Stimulated activated CD4-positive, alpha-beta T cell treated with anti-CD3 and anti-CD28 coated beads, Interleukin-4, amount 100 ng/mL, for 4 hours (primary cell): ENCODE data around the gene ITPKA.

Experiments used
- DNase-seq, 2 experiments: peaks; one replicate each; pipeline ENCODE4 v3.0.0-alpha.2; 2020

ITPKA gene

DNA sequence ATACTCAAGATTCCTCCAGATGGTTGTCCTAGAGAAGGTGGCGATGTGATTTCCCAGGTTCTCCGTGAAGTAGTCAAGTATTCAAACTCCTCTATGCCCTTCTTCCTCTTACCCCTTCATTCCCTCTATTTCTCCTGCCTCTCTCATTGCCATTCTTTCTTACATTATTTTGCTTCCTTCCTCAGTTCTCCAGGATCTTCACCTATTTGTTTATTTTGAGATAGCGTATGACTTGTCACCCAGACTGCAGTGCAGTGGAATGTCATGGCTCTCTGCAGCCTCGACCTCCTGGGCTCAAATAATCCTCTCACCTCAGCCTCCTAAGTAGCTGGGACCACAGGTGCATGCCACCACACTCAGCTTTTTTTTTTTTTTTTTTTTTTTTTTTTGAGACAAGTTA lies 1.8 kb upstream of the ITPKA start:
- DNase-seq = no peak

DNA sequence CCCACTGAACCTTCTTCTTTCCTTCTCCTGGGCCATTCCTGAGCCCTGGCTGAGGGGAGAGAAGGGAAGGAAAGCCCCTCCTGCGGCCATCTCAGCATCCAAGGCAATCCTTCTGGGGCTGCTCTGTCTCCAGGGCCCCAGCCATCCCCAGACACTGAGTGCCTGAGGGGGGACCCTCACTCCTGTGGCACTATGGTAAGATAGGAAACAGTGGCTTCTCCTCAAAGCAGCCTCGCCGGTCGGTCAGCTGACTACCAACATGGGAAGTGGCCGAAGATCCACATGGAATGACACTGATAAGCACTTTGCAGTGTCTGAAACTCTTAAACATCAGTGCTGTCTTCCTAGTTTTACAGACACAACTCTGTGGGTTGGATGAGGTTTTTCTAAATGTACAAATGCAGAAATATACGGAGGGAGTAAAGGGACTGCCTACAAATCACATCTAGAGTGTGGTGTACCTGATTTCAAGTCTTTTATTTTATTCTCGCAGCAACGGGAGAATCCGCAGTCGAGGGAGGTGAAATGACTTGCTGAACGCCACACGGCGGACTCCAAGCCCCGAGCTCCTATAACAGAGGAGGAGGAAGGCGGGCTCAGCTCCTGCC lies 973 bp upstream of the ITPKA start:
- no peak for DNase-seq

DNA sequence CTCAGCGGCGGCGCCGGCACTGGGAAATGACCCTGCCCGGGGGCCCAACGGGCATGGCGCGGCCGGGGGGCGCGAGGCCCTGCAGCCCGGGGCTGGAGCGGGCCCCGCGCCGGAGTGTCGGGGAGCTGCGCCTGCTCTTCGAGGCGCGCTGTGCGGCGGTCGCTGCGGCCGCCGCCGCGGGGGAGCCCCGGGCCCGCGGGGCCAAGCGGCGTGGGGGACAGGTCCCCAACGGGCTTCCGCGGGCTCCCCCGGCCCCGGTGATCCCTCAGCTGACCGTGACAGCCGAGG lies 172 bp downstream of the ITPKA start:
- no peak for DNase-seq

DNA sequence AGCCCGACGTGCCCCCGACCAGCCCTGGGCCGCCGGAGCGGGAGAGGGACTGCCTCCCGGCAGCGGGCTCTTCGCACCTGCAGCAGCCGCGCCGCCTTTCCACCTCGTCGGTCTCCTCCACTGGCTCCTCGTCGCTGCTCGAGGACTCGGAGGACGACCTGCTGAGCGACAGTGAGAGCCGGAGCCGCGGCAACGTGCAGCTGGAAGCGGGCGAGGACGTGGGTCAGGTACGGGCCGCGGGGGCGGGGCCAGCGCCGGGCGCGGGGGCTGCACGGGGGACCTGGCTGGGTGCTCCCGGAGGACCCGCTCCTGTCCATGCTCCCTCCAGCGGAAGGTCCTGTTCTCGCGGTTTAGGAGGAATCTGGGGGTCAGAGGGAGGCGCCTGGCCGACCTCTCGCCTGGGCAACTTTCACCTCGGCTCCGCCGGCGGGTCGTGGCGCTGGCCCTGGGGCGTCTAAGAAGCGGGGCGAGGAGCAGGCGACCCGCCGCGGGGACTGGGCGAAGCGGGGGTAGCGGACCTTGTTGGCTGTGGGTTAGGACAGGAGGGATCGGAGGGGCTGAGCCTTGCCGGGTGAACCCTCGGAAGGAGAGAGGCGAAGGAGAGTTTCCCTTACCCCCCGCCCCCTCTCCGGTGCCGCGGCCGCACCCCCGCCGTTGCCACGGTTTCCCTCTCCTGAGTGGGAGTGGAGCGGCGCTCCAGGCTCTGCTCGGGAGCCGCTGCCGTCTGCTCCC lies 682 bp downstream of the ITPKA start:
- DNase-seq = peak; percentile 23 to 36

DNA sequence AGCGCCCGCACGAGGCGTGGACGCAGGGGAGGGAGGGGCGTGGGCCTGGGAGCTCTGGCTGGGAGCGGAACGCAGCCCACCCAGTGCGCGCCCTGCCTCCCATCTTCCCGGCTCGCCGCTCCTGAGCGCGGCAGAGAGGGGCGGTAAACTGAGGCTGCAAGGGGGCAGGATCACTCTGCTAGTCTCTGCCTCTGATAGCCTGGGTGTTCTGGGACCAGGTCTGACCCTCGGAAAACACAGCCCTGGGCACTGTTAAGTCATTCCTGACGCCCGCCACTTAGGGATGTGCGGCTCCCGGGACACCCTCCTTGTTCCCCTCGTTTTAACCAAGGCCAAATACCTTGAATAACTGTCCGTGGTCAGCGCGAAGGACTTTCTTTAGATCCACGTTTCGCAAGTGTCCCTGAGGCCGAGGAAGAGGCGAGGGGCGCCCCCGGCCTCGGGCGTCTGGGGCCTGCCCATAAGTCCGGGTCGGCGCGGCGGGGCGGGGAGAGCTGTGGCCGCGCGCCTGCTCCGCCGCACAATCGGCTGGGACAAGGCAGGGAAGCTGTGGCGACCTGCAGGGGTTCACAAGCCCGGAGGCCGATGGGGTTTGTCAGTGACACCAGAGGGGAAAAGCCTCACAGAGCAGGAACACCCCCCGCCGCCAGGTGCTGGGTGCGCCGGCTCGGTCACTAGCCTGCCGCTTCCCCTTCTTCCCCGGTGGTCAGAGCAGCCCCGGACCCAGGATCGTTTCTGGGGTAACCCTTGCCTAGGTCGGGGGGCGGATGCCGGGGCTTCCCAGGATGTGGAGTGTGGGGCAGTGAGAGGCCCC lies 1.5 kb downstream of the ITPKA start:
- peak in 1 of 2 experiments; percentile 23 for DNase-seq

DNA sequence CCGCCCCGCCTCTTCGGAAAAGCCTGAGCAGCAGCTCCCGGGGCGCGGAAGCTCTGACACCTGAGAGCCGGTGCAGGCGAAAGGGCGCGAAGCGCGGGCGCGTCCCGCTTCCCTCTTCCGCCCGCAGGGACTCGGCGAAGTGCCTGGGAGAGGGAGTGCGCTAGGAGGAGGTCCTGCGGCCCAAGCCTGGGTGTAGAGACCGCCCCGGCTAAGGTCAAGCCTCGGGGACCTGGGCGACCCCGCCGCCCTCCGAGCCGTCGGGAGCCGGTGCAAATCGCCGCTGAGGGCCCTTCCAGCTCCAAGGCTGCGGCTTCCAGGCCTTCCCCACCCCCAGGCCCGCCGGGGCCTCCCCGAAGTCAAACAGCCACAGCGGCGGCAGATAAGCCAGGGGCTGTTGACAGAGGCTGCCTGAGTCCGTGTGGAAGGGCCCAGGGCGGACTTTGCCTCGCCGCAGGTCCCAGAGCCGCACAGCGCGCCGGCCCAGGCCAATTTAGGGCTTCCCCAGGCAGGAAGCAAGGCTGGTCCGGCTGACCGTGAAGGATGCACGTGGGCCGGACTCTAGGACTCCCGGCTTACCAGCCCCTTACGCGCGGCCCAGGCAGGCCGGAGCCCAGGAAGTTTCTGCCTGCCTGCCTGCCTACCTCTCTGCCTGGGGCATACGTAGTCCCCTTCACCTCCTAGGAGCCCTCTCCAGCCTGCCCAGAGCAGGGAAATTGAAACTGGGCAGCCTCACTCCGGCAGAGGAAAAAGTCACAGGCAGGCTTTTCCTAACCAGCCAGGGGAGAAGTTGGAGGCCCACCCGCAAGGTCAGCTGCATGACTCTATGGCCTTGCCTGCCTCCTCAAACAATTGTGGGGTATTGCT lies 2.3 kb downstream of the ITPKA start:
- no peak for DNase-seq

DNA sequence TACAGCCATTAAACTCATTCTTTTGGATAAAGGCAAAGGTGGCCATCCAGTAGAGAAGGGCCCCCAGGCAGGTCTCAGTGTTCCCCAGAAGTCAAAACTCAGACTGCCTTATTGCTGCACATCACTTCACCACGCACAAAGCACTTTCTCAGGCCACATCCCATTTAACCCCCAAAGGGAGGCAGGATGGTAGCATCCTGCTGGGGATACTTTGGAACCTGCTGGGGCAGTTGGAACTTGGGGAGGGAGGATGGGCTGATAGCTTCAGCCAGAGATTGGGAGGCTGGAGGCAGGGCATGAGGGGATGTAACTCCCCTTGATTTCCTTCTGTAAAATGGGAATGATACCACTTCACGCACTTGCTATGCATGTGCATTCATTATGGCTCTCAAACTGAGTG lies 5.0 kb downstream of the ITPKA start:
- no peak for DNase-seq

DNA sequence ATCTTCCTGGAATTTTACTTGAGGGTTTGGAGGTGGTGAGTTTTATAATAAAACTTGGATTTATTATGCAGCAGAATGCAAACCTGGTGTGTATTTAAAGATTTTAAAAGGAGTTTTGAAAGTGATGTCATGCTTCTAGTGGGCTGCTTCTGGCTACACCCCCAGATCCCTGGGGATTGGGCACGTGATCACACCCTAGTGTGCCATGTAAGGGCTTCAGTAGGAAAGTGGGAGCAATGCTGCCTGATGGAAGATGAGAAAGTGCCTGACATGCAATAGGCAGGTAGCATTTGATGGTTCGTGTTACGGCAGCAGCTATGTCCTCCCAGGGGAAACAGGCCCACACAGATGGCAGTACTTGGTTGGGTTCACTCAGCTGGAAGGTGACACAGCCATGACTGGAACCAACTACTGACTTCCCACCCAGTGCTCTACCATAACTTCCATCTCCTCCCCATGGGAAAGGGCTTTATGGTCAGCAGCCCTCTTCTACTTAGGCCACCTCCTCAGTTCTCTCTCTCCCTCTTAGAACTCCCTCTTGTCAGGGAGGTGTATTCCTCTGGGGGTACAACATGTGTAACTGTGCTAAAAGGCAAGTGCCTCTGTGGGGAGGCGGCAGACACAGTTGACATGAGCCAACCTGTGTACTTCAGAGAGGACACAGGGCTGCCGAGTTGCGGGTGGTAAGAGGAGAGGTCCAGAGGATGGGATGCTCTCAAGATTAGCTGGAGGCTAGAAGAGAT lies 5.6 kb downstream of the ITPKA start:
- DNase-seq = no peak

DNA sequence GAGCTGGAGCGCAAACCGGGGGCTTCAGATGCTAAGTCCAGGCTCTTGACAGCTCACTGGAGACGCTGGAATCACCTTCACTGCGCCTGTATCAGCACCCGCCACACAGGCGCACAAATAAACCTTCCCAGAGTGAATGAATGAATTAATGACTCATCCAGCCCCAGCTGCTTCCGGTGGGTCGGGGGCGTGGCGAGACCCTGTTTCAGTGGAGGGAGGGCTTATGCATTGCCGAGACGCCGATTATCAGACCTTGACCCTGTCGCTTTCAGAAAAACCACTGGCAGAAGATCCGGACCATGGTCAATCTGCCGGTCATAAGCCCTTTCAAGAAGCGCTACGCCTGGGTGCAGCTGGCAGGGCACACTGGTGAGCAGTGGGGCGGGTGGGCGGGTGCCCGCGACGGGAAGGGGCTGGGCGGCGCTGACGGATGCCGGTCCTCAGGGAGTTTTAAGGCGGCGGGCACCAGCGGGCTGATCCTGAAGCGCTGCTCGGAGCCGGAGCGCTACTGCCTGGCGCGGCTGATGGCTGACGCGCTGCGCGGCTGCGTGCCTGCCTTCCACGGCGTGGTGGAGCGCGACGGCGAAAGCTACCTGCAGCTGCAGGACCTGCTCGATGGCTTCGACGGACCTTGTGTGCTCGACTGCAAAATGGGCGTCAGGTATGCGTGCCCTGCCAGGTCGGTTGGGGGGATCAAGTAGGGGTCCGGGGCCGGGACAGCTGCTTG lies 7.7 kb downstream of the ITPKA start:
- peak; percentile 37 to 42 for DNase-seq

DNA sequence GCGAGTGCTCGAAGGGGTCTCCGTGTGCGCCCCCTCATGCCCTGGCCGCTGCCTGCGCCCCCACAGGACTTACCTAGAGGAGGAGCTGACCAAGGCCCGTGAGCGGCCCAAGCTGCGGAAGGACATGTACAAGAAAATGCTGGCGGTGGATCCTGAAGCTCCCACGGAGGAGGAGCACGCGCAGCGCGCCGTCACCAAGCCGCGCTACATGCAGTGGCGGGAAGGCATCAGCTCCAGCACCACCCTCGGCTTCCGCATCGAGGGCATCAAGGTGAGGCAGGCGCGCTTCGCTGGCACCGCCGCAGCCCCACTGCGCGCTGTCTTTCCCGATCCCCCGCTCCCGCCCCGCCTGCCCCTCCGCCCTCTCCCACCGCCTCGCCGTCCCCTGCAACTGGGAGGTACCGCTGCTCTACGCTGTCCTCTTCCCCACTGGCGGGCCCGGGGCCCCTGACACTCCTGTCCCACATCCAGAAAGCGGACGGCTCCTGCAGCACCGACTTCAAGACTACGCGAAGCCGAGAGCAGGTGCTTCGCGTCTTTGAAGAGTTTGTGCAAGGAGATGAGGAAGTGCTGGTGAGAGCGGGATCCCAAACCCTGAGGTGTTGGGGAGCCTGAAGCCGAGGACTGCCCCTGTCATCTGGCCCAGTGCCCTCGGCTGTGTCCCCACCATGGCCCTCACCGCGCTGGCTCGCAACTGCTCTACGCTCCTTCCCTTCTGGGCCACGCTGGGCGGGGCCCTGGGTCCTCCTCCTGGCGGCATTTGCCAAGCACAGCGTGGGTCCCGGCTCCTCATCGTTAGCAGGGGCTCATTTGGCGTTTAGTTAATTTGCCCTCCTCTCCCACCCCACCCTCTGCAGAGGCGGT lies 8.5 kb downstream of the ITPKA start:
- DNase-seq = peak in 1 of 2 experiments; percentile 38

DNA sequence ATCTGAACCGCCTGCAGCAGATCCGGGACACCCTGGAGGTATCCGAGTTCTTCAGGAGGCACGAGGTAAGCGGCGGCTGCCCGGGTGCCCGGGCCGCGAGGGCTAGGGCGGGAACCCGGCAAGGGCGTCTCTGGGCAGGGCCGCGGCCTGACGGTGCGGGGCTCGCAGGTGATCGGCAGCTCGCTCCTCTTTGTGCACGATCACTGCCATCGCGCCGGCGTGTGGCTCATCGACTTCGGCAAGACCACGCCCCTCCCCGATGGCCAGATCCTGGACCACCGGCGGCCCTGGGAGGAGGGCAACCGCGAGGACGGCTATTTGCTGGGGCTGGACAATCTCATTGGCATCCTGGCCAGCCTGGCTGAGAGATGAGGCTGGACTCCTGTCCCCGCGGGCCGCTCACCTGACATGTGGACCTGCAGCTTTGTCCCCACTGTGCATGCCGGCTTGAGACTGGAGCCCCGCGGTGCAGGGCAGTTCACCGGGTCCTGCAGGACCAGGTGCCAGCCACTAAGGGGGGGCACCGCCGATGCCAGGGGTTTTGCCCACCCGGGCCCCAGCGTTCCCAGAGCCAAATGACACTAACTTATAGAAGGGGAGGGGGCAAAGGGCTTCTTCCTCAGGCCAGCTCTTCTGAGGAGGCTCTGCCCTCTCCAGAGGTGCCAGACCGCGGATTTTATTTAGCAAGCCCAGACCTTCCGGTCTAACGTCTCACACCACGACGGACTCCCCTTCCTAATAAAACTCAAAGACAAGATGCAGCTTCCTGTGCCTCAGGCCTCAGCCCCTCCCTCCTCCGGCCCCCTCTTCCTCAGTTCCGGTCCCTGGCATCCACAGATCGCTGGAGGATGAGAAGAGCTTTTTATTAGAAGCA lies 9.4 kb downstream of the ITPKA start:
- no peak for DNase-seq

DNA sequence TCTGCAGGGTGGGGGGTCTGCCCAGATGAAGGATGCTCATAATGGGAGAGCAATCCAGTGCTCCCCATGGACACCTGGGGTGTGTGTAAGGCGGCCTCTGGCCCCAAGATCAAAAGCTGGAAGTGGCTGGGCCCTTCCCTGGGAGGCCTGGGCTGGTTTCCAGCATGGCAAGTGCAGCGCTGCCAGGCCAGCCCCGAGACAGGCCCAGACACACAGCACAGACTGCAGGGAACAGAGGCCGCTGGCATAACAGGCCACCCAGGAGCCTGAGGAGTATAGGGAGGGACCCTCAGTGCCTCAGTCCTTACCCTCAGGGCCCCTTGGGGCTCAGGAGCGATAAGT lies 10.0 kb downstream of the ITPKA start:
- no peak for DNase-seq

DNA sequence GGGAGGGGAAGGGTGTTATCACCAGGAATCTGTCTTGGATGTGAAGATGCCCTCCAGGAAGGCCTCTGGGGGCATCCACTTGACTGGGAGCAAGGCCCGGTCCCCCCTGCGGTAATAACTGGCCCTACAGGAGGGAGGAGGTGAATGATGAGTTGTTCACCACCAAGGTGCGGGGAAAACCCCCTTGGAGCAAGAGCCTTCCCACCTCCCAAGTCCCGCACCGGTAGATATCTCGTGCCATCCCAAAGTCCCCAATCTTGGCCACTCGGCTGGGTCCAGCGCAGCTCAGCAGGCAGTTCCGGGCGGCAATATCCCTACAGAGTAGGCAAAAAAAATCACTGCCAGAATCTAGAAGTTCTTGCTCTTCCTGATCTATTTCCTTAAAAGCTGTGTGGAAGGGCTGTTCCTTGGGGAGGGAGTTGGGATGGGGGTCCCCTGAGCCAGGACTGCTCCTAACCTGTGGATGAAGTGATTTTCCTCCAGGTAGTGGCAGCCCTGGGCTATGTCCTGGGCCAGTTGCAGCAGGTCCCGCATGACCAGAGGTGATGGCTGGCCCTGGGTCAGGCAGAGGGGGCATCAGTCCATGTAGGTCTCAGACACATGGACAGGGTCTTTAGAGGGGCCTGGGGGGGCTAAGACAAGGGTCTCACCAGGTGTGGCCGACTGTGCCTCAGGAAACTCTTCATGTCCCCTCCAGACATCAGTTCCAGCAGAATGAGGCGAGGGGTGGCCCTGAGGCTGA lies 11.2 kb downstream of the ITPKA start:
- no peak for DNase-seq

DNA sequence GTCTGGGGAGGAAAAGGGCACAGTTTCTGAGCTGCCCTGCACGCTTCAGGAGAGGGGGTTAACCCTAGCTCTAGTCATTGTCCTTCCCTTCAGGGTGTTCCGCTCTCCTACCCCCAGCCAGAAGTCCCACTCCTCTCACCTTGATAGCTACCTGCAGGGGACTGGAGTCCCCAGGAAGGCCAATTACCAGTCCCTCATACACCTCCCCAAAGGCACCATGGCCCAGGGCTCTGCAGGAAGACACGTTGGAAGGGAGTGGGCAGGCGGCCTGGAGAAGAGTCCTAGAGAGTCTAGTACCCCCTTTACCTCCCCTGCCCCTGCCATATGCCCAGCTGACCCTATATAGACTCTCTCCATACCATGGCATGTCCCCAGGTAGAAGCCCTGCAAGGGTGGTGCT lies 12.1 kb downstream of the ITPKA start:
- DNase-seq = no peak

DNA sequence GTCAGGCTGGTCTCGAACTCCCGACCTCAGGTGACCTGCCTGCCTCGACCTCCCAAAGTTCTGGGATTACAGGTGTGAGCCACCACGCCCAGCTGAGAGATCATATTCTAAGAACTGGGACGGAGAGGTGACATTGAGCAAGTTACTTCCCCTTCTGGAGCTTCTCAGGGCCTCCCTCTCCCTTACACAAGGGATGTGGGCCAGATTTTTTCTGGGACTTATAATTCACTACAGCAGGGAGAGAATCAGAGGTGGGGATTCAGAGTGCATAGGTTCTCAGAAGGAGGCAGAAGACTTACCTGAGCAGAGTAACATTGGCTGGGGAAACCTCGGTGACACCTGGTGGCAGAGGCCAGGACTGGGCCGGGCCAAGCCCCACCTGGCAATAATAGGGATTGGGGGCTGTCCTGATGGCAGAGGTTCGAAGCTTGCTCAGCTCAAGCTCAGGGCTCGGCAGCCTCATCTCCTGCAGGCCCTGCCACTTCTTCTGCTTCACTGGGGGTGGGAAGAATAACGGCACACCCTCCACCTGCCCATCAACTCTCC lies 13.2 kb downstream of the ITPKA start:
- no peak for DNase-seq

DNA sequence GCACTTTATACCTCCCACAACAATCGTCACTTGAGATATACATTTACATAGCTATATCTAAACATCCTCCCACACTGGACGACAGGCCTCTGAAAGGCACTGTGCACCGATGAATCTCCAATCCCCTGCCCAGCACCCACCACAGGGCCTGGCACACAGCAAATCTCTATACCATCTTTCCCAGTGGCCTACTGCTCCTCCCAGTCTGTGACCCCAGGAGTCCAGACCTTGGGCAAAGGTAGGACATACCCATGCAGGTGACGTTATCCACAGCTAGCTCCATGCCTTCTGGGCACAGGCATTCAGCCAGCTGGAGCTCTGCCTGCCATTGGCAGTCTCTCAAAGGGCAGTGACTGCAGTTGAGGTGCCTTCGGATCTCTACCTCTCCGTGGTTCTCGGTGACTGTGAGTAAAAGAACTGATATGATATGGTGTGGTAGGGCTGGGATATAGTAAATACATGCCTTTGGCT lies 14.2 kb downstream of the ITPKA start:
- DNase-seq = no peak

DNA sequence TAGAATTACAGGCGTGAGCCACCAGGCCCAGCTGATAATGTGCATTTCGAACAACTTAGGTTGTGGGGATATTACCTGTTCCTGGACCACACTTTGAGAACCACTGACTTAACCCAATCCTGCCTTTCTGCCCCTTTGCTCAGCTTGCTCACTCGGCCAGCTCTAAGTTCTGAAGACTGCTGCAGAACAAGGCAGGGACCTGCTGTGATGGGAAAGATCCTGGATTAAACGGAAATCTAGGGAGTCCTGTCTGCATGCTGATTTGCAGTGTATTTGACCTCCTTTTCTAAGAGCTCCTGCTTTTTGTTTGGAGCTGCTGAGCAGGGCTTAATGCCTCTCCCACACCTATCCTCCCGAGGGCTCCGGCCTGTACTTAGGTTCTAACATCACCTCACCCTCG lies 17.1 kb downstream of the ITPKA start:
- DNase-seq = no peak

DNA sequence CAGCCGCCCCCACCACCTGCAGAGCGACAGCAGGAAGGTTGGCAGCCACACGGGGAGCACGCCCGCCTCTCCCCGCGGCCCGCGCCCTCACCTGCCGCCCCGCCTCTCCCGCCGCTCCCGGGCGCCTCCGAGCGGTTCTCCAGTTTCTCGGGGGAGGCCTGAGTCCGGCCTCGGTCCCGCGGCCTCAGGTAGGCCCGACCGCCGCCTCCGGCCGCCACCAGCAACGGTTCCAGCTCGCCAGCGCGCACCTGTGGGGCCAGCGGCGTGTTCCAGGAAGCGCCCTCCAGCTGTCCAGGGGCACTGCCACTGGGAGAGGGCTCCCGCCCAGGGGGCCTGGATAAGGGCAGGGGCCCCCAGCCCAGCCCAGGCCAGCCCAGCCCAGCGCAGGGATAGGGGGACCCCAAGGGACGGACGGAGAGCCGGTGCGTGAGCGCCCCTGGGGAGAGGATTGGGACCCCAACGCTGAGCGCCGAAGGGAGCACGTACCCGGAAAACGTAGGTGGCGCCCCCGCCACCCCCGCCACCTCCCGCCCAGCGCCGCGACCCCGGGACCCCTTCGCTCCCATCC lies 17.7 kb downstream of the ITPKA start:
- no peak for DNase-seq
